ENCODE measurements around the gene CCR7.
"Not testable (repeated sequence)": the region's sequence is repeated elsewhere in the genome, so short reads cannot be mapped to it uniquely, and the experiment has no call there.

Gene CCR7

DNA sequence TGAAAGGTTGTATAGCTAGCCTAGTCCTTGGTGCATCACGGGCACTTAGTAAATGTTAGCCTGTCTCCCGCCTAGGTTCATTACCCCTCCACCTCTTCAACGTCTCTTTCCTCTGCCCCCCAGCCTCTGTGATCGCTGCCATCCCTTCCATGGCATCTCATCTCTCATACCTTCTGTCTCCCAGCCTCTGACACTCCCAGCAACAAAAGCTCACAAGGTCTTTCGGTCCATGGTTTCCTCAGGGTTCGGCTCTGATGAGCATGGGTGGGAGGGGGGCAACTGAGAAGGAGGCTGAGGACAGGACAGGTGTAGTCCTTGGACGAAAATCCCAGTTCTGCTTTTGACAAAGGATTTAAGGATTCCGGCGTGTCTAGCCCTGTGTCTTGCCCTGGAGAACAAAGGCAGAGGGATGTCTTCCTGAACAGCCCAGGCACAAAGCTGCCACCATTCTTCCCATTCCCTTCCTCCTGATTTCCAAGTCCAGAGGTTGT, 16.7 kb downstream of the CCR7 start:
- peak in 1 of 2 donors; percentile 1 for DNase-seq

DNA sequence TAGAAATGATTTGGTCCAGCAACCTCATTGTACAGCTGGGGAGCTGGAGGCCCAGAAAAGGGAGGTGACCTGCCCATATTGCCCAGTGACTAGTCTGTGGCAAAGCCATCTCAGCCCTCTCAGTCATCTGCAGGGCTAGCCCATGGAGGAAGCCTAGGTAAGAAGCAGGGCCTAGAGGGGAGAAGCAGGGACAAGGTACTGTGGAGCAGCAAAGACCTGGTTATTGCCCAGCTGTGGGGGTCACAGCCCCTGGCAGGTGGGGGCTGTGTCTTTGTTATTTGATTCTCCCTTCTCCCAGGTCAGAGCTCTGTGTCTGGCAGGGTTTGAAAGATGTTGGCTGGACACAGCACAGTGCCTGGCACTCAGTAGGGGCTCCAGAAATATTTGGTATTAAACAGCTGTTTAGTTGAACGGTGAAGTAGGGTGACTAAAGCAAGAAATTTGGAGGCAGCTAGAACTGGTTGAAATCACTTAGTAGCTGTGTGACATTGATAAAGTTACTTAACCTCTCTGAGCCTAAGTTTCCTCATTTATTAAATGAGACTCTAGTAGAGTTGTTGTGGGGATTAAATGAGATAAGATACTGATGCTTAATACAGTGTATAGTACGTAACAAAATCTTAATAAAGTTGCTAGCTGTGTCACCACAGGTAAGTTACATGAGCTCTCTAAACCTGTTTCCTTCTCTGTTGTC, 17.3 kb downstream of the CCR7 start:
- DNase-seq, result peak in 1 of 2 donors; percentile 1

DNA sequence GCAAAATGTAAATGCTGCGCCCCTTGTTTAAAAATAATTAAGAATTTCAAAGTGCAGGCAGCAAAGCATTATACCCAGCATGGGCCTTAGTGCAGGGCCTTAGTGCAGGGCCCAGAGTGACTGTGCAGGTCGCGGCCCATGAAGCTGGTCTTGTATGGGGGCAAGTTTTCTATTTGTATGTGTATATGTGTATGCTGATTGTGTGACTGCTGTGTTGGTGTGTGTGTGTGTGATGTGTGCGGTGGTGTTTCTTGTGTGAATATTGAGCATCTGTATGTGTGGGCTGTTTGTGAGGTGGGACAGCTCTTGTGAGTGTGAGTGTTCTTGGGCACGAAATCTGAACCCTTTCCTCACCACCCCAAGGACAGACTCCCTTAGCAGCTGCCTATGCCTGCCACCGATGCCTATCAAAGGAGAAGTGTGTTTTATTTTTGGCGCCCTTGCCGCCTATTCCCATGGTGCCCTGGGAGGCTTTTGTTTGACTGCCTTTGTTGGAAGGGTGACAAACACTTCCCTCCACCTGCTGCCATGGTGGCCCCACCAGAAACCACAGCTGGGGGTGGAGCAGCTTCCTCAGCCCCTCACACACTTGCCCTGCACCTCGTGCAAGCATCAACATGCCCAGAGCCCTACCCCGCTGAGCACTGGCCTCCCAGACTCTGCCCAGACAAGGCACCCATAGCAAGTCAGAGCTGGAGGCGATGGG, 18.0 kb downstream of the CCR7 start:
- peak; percentile 56 to 61 for DNase-seq

DNA sequence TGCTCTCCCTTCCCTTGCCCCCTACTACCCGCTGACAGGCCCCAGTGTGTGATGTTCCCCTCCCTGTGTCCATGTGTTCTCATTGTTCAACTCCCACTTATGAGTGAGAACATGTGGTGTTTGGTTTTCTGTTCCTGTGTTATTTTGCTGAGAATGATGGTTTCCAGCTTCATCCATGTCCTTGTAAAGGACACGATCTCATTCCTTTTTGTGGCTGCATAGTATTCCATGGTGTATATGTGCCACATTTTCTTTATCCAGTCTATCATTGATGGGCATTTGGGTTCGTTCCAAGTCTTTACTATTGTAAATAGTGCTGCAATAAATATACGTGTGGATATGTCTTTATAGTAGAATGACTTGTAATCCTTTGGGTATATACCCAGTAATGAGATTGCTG, 18.8 kb downstream of the CCR7 start:
- DNase-seq, result not testable (repeated sequence)

DNA sequence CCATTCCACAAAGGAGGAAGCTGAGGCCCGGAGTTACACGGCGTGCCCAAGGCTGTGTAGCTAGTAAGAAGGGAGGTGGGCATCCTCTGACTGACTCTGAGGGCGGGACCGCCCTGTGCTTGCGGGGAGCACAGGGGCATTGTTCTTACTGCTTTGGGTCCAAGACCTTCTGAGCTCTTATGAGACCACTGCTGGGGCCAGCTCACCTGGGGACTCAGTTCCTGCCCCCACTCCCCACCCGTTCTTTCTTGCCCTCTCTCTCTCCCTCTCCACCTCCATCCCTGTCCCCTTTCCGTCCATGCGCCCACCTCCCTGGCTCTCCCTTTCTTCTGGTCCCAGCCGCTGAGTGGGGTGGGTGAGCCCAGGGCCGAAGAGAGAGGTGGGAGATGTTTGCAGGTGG, 19.6 kb downstream of the CCR7 start:
- no peak for DNase-seq

DNA sequence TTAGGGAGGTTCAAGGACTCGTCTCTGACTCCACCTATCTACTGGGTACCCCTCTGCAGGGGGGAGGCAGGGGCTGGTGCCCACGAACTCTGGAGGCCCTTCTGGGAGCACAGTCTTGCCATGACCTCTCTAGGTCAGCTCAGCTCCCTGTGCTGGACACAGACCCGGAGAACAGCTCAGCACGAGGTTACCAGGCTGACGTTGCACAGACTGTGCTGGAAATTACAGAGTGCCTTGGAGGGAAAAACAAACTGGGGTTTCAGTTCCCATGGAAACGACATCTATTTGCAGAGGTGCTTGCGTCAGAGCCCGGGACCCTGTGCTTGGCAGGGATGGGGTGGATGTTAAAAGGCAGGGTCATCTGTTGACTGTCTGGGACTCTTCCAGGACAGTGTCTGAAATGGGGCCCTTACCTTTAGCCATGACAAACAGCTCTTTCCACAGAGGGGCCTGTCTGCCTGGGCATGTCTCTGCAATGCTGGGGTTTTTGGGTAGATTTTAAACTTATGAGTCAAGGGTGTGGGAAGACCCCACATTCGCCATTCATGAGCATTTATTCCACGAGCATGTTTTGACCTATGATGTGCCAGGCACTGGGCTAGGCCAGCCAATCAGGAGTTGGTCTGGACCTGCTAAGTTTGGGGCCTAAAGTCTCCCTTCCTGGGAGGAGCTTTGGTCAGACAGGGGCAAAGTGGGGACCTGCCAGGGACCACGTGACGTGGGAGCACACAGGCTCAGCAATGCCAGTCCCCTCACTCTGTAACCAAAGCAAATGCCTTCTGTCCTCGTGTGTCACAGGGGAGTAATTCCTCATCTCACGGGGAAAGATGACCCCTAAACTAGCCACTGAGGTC, 22.5 kb downstream of the CCR7 start:
- DNase-seq, result peak in 1 of 2 donors; percentile 38

DNA sequence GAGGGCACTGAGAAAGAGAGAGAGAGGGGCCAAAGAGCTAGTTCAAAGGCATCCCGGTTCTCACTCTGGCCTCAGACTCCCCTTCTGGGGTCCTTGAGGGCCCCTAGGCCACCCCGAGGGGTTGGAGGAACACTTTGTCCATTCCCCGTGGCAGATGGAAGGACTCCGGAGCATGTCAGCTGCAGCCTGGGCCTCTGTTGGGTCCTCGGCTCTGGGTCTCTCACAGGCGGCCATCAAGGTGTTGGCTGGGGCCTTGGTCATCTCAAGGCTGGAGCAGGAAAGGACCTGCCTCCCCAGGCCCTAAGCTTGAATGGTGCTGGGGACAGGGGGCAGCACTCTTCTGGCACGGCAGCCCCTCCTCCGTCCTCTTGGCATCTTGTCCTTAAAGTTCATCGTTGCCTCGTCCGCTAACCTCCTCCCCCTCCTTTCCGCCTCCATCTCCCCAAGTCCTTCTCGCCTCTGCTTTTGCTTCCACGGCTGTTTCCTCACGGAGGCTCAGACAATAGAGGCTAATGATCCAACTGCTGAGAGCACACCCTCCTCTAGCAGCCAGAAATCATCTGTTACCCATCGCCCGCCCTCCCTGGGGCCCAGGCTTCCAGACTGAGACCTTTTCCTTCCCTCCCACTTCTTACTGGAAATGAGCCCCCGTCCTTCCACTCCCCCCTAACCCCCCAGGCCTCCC, 23.3 kb downstream of the CCR7 start:
- no peak for DNase-seq

DNA sequence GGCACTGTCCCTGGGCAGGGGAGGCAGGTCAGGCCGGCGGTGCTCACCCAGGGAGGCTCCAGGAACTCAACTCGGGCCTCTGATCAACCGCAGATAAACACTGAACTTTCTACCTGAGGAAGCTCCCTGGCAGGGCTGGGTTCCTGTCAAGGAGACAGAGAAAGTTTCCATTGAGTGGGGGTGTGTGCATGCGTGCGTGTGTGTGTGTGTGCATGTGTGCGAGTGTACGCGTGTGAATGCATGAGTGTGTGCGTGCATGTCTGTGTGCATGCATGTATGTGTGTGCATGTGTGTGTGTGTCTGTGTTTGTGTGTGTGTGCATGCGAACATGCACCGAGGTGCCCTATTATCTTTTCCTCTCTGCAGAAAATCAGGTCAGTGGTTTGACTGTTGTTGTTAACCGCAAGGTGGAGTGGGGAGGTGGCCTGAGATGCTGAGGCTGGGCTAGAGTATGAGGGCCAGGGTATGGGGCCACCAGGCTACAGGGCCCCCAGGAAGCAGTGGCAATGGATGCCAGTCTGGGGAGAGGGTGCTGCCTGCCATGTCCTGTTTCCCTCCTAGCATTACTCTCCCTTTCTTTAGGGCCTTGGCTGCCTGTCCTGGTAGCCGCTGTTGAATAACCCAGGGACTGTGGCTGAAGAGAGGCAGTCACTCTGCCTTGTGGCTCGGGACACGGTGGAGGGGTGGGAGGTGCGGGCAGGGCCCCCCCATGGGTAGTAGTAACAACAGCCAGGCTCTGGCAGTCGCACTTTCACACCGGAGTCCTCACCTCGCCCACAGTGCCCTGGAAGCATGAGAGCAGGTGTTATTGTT, 24.0 kb downstream of the CCR7 start:
- peak; percentile 71 to 73 for DNase-seq

DNA sequence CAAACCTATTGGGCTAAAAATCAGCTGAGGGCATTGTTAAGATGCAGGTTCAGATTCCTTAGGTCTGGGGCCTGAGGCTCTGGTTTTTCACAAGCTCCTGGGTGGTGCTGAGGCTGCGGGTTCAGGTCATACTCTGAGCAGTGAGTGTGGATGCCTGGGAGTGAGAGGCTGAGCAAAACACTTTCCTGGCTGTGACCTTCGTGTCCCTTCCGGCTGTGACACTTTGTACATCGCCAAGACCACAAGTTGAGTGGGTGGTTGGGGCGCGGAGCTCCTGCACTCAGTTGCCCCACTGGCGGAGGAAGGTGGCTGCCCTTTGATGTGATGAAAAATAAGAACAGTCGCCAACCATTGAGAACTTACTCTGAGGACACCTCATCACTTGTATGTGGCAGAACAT, 24.8 kb downstream of the CCR7 start:
- DNase-seq, result peak; percentile 50 to 60

DNA sequence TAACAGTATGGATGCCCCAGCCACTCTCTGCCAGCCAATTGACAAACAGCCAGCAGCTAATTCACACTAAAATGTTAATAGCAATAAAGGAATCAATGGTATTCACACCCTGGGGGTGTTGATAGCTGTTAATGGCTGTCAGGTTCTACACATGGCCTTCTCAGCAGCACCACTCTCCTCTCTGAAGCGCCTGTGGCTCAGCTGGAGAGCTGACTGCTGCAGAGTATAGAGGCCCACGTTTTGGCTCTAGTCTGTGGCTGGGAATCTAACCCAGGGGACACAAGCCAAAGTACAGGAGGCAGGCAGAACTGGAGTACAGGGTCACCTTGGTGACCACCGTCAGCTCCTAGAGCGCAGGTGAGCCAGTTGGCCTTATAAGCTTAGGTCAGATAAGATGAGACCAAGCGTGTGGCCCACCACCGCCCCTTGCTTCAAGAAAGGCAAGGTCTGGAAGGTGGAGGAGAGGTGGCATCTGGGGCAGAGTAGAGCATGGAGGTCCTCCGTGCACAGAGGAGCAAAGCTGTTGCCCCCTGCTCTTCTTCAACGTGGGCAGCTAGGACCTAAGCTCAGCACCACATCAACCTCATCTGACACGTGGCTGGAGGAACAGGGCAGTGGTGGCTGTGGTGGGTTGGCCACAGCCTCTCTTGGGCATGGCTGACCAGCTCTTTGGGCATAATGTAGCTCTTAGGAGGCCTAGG, 25.4 kb downstream of the CCR7 start:
- no peak for DNase-seq

DNA sequence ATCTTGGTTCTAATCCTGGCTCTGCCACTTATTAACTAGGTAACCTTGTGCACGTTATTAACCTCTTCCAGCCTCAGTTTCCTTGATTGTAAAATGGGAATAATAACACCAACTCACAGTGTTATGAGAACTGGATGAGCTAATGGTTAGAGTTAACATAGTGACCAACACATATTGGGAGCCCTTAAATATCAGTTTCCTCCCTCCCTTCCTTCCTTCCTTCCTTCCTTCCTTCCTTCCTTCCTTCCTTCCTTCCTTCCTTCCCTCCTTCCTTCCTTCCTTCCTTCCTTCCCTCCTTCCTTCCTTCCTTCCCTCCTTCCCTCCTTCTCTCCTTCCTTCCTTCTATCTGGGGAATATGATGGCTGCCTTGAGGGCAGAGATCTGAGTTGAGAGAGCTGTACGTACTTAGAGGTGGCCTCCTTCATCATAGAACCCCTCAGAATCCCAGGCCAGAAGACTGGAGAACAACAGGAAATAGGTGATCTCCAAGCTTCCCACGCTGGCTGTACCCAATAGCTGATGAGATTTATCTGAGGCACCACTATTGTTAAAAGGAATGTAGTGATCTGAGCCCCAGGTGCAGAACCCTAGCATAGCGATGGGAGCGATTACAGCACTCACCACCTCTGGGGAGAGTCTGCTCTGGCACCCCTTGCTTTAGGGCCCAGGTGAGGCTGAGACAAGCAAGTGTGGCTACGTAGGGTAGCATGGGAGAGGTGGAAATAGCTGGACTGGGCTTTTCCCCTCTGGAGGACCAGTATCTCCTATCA, 26.2 kb downstream of the CCR7 start:
- no peak for DNase-seq

DNA sequence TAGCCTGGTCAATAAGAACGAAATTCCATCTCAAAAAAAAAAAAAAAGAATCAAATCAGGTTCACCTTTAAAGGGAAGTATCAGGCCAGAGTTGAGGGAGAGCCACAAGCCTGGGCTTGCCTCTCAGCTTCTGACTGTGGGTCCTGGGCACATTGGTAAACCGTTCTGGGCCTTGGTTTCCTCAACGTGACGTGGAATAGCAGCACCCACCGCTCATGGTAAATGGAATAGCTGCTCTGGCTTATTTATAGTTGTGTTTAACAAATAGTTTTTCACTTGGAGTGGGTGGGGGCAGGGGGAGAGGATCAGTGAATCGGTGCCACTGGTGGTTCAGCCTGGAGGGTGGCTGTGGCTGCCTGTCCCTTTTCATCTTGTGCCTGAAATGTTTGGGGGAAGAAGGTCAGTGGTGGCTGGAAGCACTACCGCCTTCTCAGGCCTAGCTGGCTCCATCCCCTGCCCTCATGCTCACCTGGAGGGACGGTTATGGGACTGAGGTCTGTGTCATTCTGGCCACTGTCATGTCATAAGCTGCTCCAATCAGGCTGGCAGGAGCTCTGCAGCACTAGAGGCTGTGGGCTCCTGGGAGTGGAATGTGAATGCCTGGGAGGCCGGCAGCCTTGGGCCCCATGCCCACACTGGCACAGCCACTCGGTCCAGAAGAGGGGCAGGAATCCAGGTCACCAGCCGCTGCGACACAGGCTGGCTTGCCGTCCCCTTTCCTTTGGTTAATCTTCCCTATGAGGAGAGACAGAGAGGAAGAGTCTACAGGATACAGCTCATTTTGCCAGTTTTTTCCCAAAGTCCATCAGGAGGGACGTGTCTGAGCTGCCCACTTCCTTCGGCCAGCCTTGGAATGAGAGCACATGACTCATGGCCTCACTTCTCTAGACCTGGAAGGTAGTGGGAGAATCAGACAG, 27.0 kb downstream of the CCR7 start:
- no peak for DNase-seq

DNA sequence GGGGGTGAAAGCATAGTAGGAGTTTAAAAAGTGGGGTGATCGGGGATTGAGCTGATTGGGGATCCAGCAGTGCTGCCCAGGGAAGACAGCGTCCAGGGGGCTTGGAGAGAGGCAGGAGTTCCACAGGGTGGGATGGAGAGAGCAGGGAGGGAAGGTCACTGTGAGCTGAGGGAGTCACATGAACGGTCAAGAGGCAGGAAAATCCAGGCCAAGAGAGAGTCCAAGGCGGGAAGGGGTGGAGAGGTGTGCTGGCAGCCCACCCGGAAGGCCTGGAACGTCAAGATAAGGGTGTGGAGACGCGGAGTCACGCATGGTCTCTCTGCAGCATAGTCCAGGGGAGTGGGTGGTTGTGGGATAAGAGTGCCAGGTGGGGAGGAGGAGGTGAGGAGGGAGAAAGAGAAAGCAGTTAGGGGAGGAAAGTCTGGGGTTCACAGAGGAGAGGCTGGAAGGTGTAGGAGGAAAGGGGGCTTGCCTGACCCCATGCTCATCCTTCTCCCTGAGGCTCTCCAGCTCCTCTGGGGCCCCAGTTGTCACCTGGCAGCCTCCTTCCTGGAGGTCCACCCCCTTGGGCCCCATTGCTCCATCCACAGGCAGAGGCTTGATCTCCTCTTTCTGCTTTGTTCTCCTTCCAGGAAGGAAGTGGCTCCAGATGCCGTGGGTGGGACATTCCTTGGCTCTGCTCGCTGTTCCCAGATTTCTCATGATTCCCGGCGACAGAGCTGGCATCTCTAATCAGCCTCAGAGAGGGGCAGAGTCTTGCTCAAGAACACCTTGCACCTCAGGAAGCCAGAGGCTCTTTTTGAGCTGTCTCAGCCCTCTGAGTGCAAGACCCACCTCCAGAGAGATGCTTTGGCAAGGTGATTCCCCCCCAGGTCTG, 28.7 kb downstream of the CCR7 start:
- no peak for DNase-seq

DNA sequence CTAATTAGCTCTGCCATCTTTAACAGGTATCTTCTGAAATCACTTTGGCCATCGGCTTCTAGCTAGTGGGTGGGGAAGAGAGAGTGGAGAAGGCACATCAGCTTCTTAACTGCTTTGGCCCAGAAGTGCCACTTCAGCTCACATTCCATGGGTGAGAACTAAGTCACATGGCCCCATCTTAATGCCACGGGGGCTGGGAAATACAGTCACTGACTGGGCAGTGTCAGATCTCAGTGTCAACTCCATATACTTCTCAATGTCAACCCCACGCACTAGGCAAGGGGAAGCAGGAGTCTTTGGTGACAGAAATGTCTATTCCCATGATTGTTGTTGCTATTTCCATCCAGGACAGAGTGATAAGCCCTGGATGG, 29.4 kb downstream of the CCR7 start:
- no peak for DNase-seq

DNA sequence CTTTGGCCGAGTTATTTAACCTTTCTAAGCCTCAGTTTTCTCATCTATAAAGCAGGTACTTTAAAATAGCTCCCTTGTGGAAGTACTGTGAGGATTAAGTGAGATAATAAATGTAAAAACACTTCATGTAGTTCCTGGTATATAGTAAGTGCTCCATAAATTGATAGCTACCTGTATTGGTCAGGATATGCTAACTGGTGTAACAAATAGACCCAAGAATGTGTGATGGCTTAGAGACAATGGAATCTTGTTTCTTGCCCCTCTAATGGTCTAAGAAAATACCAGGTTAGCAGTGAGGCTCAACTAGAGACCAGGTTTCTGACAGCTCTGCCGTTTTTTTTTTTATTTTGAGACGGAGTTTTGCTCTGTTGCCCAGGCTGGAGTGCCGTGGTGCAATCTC, 29.8 kb downstream of the CCR7 start:
- no peak for DNase-seq

DNA sequence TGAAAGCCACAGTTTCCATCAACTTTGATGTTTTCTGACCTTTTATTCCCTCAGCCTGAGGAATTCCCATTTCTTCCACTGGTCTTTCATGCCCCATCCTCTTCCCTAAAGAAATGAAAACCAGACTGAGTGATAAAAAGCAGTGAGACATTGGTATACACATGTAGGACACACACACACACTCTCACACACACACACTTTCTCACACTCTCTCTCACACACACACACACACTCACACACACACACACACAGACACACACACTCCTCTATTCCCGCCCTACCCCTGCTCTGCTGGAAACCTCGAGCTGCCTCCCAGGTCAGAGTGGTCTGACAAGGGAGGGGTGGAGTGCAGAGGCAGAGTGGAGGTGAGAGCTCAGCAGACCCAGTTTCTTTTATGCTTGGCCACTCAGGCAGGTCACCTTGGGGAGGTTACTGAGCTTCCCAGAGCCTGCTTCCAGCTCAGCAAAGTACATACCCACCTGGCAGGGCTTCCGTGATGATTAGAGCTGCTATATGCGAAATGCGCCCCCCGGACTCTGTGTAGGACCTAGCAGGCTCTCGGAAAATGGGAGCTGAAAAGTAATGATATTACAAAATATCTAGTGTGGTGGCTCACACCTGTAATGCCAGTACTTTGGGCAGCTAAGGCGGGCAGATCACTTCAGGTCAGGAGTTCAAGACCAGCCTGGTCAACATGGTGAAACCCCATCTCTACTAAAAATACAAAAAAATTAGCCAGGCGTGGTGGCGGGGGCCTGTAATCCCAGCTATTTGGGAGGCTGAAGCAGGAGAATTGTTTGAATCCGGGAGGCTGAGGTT, 30.7 kb downstream of the CCR7 start:
- no peak for DNase-seq

DNA sequence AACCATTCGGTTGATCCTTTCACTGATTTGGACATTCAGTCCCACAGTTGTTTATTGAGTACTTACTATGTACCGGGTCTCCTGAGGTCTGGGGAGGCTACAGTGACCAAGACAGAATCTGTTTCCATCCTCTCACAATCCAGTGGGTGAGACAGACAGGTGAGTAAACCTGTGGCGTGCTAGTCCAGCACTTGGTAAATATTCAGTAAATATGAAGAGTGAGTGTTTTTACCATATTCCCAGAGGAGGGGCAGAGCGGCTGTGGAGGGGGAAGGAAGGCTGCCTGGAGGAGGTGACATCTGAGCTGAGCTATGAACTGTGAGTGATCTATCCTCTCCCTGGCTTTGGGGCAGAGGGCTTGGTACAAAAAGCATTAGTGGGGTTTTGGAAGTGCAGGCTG, 31.4 kb downstream of the CCR7 start:
- DNase-seq, result no peak
